Activated CD4-positive, CD25-positive, alpha-beta regulatory T cell treated with anti-CD3 and anti-CD28 coated beads, Interleukin-2, amount 50 U/mL, for 24 hours (primary cell): ENCODE measurements around the gene PGAP6.
"Not testable (repeated sequence)": the region's sequence is repeated elsewhere in the genome, so short reads cannot be mapped to it uniquely, and the experiment has no call there.

Source experiments
- ATAC-seq, 2 donors: fragments of 150-1000 bp; cut with Tn5 transposase; one replicate each; pipeline ENCODE4 v1.10.0; 2021; ENCODE audit warnings: mild to moderate bottlenecking in 1 of 2, moderate library complexity in 1 of 2

The PGAP6 gene

GRCh38 chr16:379183-379960 is 2.4 kb downstream of the PGAP6 start:
- no peak for ATAC-seq

GRCh38 chr16:378821-379182 is 3.0 kb downstream of the PGAP6 start:
- ATAC-seq, result no peak

- ATAC-seq, result not testable (repeated sequence)
Observed at GRCh38 chr16:378113-378820, 3.5 kb downstream of the PGAP6 start.

- no peak for ATAC-seq
Observed at GRCh38 chr16:377419-377951, 4.3 kb downstream of the PGAP6 start.

- no peak for ATAC-seq
Observed at GRCh38 chr16:376817-377418, 4.9 kb downstream of the PGAP6 start.

- ATAC-seq, result no peak
Observed at GRCh38 chr16:375927-376816, 5.6 kb downstream of the PGAP6 start.

- ATAC-seq, result no peak
Observed at GRCh38 chr16:375212-375611, 6.6 kb downstream of the PGAP6 start.

- ATAC-seq, result no peak
Observed at GRCh38 chr16:374616-374926, 7.2 kb downstream of the PGAP6 start.

- no peak for ATAC-seq
Observed at GRCh38 chr16:373848-374615, 7.7 kb downstream of the PGAP6 start.

GRCh38 chr16:373020-373598 is 8.7 kb downstream of the PGAP6 start:
- ATAC-seq, result no peak

GRCh38 chr16:372302-372983 is 9.3 kb downstream of the PGAP6 start:
- no peak for ATAC-seq

- ATAC-seq, result no peak
Observed at GRCh38 chr16:371515-372301, 10.1 kb downstream of the PGAP6 start.

GRCh38 chr16:370979-371514 is 10.7 kb downstream of the PGAP6 start:
- ATAC-seq, result no peak

GRCh38 chr16:370443-370842 is 11.3 kb downstream of the PGAP6 start, which contains the start of gene MRPL28:
Gene MRPL28, minus strand, starts transcription at chr16:370538. Its CDS starts 320 bp downstream, at chr16:370218.
- ATAC-seq, result peak; percentile 99 to 100

GRCh38 chr16:369866-370436 is 11.8 kb downstream of the PGAP6 start:
- ATAC-seq, result no peak

GRCh38 chr16:369275-369865 is 12.4 kb downstream of the PGAP6 start:
- ATAC-seq, result no peak

GRCh38 chr16:368388-369158 is 13.2 kb downstream of the PGAP6 start:
- ATAC-seq, result no peak

- no peak for ATAC-seq
Observed at GRCh38 chr16:367333-367903, 14.4 kb downstream of the PGAP6 start.
